ENCODE results near the gene GAGE2A.
"Not testable (repeated sequence)": the region's sequence is repeated elsewhere in the genome, so short reads cannot be mapped to it uniquely, and the experiment has no call there.

The GAGE2A gene, protein sequence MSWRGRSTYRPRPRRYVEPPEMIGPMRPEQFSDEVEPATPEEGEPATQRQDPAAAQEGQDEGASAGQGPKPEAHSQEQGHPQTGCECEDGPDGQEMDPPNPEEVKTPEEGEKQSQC

DNA sequence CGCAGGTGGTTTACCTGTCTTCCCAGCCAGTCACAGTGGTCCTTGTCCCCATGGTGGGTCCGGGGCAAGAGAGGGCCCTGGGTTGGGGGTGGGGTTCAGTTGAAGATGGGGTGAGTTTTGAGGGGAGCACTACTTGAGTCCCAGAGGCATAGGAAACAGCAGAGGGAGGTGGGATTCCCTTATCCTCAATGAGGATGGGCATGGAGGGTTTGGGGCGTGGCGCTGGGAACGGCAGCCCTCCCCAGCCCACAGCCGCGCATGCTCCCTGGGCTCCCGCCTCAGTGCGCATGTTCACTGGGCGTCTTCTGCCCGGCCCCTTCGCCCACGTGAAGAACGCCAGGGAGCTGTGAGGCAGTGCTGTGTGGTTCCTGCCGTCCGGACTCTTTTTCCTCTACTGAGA lies at the start of gene GAGE2A:
Gene GAGE2A, plus strand, starts transcription at position 301 of the 400 bp plus-strand sequence. CDS start 1,155 bp downstream, outside the sequence.
- DNase-seq, result not testable (repeated sequence)

DNA sequence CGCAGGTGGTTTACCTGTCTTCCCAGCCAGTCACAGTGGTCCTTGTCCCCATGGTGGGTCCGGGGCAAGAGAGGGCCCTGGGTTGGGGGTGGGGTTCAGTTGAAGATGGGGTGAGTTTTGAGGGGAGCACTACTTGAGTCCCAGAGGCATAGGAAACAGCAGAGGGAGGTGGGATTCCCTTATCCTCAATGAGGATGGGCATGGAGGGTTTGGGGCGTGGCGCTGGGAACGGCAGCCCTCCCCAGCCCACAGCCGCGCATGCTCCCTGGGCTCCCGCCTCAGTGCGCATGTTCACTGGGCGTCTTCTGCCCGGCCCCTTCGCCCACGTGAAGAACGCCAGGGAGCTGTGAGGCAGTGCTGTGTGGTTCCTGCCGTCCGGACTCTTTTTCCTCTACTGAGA lies 47.9 kb upstream of the GAGE2A start, which contains the start of gene GAGE12D:
Gene GAGE12D, plus strand, starts transcription at position 301 of the 400 bp plus-strand sequence. CDS start 1,155 bp downstream, outside the sequence.
- DNase-seq, result not testable (repeated sequence)

DNA sequence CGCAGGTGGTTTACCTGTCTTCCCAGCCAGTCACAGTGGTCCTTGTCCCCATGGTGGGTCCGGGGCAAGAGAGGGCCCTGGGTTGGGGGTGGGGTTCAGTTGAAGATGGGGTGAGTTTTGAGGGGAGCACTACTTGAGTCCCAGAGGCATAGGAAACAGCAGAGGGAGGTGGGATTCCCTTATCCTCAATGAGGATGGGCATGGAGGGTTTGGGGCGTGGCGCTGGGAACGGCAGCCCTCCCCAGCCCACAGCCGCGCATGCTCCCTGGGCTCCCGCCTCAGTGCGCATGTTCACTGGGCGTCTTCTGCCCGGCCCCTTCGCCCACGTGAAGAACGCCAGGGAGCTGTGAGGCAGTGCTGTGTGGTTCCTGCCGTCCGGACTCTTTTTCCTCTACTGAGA lies 38.3 kb upstream of the GAGE2A start, which contains the start of gene GAGE12E:
Gene GAGE12E, plus strand, starts transcription at position 301 of the 400 bp plus-strand sequence. CDS start 1,155 bp downstream, outside the sequence.
- not testable (repeated sequence) for DNase-seq

DNA sequence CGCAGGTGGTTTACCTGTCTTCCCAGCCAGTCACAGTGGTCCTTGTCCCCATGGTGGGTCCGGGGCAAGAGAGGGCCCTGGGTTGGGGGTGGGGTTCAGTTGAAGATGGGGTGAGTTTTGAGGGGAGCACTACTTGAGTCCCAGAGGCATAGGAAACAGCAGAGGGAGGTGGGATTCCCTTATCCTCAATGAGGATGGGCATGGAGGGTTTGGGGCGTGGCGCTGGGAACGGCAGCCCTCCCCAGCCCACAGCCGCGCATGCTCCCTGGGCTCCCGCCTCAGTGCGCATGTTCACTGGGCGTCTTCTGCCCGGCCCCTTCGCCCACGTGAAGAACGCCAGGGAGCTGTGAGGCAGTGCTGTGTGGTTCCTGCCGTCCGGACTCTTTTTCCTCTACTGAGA lies 28.8 kb upstream of the GAGE2A start, which contains the start of gene GAGE12F:
Gene GAGE12F, plus strand, starts transcription at position 301 of the 400 bp plus-strand sequence. CDS start 1,155 bp downstream, outside the sequence.
- DNase-seq, result not testable (repeated sequence)

DNA sequence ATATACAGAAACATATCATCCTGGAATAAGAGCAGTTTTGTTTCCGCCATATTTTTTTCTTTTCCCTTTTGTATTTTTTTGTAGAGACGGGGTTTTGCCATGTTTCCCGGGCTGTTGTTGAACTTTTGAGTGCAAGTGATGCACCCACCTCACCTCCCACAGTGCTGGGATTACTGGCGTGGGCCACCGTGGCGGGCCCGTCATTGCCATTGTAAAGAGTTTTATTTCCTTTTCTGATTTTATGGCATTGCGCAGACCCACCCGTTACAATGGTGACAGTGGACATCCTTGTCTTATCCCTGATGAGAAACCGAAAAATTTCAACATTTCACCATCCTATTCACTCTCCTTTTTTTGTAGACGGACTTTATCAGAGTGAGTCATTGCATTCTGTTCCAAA lies 20.6 kb upstream of the GAGE2A start:
- not testable (repeated sequence) for DNase-seq

DNA sequence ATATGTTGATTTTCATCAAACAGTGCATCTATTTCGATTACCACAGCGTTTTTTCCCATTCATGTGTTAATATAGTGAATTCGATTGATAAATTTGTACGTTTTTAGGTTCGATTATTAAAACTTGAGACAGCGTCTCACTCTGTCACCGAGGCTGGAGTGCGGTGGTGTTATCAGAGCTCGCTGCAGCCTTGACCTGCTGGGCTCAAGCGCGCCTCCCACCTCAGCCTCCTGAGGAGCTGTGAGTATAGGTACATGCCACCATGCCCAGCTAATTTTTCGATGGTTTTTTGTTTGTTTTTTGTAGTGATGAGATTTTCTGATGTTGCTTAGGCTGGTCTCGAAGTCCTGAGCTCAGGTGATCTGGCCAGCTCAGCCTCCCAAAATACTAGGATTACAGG lies 20.1 kb upstream of the GAGE2A start:
- not testable (repeated sequence) for DNase-seq

DNA sequence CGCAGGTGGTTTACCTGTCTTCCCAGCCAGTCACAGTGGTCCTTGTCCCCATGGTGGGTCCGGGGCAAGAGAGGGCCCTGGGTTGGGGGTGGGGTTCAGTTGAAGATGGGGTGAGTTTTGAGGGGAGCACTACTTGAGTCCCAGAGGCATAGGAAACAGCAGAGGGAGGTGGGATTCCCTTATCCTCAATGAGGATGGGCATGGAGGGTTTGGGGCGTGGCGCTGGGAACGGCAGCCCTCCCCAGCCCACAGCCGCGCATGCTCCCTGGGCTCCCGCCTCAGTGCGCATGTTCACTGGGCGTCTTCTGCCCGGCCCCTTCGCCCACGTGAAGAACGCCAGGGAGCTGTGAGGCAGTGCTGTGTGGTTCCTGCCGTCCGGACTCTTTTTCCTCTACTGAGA lies 19.2 kb upstream of the GAGE2A start, which contains the start of gene GAGE12G:
Gene GAGE12G, plus strand, starts transcription at position 301 of the 400 bp plus-strand sequence. CDS start 1,155 bp downstream, outside the sequence.
- DNase-seq, result not testable (repeated sequence)

DNA sequence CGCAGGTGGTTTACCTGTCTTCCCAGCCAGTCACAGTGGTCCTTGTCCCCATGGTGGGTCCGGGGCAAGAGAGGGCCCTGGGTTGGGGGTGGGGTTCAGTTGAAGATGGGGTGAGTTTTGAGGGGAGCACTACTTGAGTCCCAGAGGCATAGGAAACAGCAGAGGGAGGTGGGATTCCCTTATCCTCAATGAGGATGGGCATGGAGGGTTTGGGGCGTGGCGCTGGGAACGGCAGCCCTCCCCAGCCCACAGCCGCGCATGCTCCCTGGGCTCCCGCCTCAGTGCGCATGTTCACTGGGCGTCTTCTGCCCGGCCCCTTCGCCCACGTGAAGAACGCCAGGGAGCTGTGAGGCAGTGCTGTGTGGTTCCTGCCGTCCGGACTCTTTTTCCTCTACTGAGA lies 9.6 kb upstream of the GAGE2A start, which contains the start of gene GAGE12H:
Gene GAGE12H, plus strand, starts transcription at position 301 of the 400 bp plus-strand sequence. CDS start 1,155 bp downstream, outside the sequence.
- not testable (repeated sequence) for DNase-seq

DNA sequence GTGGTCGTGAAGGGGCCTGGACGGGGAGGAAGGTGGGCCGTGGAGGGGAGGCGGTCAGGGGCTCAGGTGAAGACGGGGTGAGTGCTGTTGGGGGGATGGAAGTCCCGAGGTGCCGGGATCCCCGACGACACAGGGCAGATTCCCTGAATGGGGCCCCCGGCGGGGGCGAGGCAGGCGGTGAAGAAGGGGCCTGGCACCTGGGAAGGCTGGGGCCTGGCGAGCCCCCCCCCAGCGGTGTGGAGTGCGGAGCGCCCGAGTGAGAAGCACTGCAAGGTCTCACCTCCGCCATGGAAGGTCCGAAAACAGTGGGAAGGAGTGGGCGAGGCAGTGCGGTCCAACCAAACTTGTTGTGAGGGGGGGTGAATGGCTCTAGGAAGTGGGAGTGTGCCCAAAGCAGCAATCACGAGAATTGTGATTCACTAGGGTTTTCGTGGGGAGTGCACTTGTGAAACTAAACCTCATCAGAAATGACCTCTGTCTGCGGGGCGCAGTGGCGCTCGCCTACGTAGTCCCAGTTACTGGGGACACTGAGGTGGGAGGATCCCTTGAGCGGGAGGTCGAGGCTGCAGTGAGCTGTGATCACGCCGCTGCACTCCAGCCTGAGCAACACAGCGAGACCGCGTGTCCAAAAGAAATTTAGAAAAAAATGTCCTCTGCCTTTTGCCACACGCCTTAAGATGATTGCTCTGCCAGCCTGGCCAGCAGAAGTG lies 628 bp downstream of the GAGE2A start:
- not testable (repeated sequence) for DNase-seq

DNA sequence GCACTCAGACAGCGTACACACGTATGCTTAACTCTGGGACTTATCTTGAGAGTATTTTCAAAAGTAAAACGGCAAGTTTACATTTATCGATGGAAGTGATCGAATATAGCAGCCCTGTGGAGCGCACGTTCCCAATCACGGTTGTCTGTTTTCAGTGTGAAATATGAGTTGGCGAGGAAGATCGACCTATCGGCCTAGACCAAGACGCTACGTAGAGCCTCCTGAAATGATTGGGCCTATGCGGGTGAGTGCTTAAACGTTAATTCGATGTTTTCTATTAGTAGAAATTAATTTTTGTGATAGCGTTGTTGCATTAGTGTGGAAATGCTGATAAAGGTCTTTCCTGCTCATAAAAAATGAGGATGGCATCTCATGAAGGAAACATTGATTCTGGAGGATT lies 1.2 kb downstream of the GAGE2A start:
- DNase-seq, result not testable (repeated sequence)

DNA sequence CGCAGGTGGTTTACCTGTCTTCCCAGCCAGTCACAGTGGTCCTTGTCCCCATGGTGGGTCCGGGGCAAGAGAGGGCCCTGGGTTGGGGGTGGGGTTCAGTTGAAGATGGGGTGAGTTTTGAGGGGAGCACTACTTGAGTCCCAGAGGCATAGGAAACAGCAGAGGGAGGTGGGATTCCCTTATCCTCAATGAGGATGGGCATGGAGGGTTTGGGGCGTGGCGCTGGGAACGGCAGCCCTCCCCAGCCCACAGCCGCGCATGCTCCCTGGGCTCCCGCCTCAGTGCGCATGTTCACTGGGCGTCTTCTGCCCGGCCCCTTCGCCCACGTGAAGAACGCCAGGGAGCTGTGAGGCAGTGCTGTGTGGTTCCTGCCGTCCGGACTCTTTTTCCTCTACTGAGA lies 9.4 kb downstream of the GAGE2A start, which contains the start of gene GAGE1:
Gene GAGE1, plus strand, starts transcription at position 301 of the 400 bp plus-strand sequence. CDS start 1,155 bp downstream, outside the sequence.
- not testable (repeated sequence) for DNase-seq

DNA sequence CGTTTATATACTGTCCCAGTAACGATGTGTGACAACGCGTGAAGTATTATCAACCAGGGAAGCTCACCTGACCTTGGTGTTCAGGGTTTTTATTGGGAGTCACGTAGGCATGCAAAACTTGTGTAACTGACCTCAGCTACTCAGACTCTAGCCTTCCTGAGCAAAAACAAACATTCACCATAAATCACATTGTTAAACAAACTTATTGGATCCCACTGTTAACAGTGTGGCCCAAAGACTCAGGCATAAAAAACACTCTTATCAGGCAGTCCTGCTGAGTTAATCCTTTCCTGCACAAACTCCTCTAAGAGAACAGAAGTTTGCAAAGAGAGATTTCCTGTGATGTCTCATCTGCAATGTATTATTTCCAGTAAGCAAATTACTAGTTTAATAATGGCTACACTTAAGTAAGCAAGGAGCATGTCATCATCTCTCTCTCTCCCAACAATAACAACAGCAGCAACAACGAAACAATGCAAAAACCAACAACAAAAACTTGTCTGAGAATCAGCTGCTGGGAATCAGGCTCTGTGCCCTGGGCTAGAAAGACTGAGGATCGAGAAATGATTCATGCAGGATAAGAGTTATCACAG lies 21.5 kb downstream of the GAGE2A start:
- no peak for DNase-seq

DNA sequence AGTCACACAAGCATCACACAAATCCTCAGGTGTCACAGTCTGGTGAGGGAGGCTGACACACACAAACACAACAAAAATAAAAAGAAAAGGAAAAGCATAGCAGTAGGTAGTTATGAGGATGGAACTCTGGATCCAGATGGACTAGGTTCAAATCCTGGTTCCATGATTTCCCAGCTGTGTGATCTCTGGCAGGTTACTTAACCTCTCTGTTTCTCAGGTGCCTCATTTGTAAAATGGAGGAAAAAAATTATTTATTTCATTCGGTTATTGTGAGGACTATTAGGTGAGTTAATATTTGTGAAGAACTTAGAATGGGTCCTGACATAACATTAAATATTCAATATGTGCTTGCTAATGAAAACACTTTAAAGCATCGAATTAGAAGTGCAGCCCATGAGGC lies 29.3 kb downstream of the GAGE2A start:
- no peak for DNase-seq

DNA sequence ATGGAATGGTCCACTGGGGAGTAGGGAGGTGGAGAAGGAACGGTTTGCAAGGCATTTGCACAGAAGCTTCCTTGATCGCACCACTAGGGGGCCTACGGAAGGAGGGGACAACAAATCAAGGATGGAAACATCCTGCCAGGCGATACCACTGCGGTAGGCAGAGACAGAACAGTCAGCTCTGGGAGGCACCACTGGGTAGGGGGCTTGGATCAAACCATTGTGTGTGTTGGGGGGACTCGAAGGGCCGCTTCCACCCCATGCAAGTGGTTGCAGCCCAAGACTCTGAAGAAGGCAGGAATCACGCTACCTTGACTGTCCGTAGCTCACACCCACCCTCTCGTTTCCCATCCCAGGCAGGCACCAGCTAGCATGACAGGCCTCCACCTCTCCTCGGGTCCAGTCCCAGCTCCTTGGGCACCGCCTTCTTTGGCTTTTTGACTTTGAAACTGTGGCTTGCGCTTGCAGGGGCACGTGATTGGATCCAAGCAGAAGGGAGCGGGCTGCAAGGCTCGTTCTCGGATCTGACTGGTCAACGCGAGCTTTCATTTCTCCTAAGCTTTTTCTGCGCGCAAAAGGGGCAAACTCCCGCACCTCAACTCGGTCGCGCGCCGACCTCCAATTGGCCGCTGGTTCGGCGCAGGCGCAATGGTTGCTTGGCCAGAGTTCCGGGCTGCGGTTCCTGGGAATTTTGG lies 37.9 kb downstream of the GAGE2A start:
- DNase-seq, result no peak

DNA sequence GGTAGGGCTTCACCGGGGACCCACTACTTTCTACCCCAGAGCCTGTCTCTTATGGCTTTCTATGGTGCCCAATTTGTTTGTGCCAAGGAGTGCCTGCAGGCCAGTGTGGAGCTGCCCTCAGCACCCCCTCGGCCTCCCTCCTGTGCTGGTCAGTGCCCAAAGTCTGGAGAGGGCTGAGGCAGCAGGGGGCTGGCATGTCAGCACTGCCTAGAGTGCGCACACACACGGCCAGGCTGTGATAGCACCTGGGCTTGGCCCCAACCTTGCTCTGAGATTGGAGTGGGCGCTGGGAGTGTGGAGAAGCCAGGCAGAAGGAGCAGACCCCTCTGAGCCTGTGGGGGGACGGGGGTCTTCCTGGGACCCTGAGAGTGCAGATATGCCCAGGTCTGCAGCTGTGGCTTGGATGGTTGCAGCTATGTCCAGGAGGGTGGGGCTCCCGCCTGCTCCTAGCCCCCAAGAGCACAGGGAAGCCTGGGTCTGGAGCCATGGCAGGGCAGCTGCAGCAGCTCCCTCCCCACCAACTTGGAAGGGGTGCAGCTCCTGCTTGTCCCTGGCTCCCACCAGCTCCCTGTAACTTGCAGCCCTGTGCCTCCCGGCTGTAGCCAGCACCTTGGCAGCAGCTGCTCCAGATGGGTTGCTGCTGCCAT lies 55.8 kb downstream of the GAGE2A start:
- no peak for DNase-seq

All from NCI-H774 (cell line).